GM12865 (cell line): Measurements from ENCODE around the gene ARNT2.

ENCODE experiments used
- DNase-seq: peaks from one replicate; pipeline ENCODE4 v3.0.0; 2010; ENCODE audit warnings: low read depth
- H3K4me3 ChIP-seq: 2 replicates; pipeline ENCODE4 v1.5.1; 2011; ENCODE audit warnings: mild to moderate bottlenecking, low read depth, low read length, control low read depth
- CTCF ChIP-seq: IDR thresholded peaks from 2 replicates; pipeline ENCODE4 v1.5.1; 2011; ENCODE audit warnings: low read length, control low read depth, low read depth, inconsistent platforms; ENCODE audit not compliant: insufficient read depth; ENCODE audit errors: missing control alignments

The ARNT2 gene

GRCh38 chr15:80395616-80396015 is 8.6 kb upstream of the ARNT2 start:
- H3K4me3 ChIP-seq, result no peak overlapping the region
- TF ChIP-seq CTCF, result no peak
- DNase-seq, result no peak

- DNase-seq, result no peak
- no peak for TF ChIP-seq CTCF
Measured at GRCh38 chr15:80396096-80396495, 8.1 kb upstream of the ARNT2 start.

GRCh38 chr15:80399508-80399907 is 4.7 kb upstream of the ARNT2 start:
- no peak for DNase-seq
- no peak overlapping the region for H3K4me3 ChIP-seq
- TF ChIP-seq CTCF, result no peak

More at GRCh38 chr15:80396096-80396495, 8.1 kb upstream of the ARNT2 start:
- H3K4me3 ChIP-seq, result no peak overlapping the region

- no peak for TF ChIP-seq CTCF
- no peak overlapping the region for H3K4me3 ChIP-seq
- no peak for DNase-seq
Measured at GRCh38 chr15:80401456-80401855, 2.7 kb upstream of the ARNT2 start.

- no peak for TF ChIP-seq CTCF
- H3K4me3 ChIP-seq, result no peak overlapping the region
- DNase-seq, result no peak
Measured at GRCh38 chr15:80402339-80402738, 1.8 kb upstream of the ARNT2 start.

GRCh38 chr15:80403712-80404056 is 498 bp upstream of the ARNT2 start:
- TF ChIP-seq CTCF, result no peak

GRCh38 chr15:80404761-80405553 is 775 bp downstream of the ARNT2 start:
- H3K4me3 ChIP-seq, result no peak overlapping the region; the same call in 1 of the 2 replicates
- TF ChIP-seq CTCF, result no peak
- DNase-seq, result no peak

More at GRCh38 chr15:80403712-80404056, 498 bp upstream of the ARNT2 start:
- no peak overlapping the region for H3K4me3 ChIP-seq
- DNase-seq, result no peak
